AG04449 (cell line): ENCODE results near the gene NOTCH2.

Experiments used
- CTCF ChIA-PET: fragments of 350-600 bp; formaldehyde crosslinking; extraction: SDS; loops from one replicate; lab custom pipeline; 2021; ENCODE audit warnings: antibody characterized with exemption; lab: Yijun Ruan, JAX
- POLR2A ChIA-PET: fragments of 400-600, 350-600 bp; formaldehyde crosslinking; extraction: SDS; loops from one replicate; lab custom pipeline; 2020; ENCODE audit warnings: antibody characterized with exemption, inconsistent platforms; lab: Yijun Ruan, JAX
- DNase-seq: peaks from one replicate; pipeline ENCODE4 v3.0.0-alpha.2; 2010; ENCODE audit warnings: low read depth, low spot score
- H3K4me3 ChIP-seq: 2 replicates; pipeline ENCODE4 v1.5.1; 2011; ENCODE audit warnings: low read depth, mild to moderate bottlenecking, control low read depth, low read length
- CTCF ChIP-seq: IDR thresholded peaks from one replicate; pipeline ENCODE4 v1.5.1; 2011; ENCODE audit warnings: mild to moderate bottlenecking, moderate library complexity, low read length, control low read depth, inconsistent platforms; ENCODE audit not compliant: insufficient read depth; ENCODE audit errors: missing control alignments

NOTCH2 gene

GRCh38 chr1:119870917-119871596 lies 198.4 kb downstream of the NOTCH2 start:
- POLR2A ChIA-PET, result no interaction called here
- CTCF ChIA-PET, result interaction anchor here (0.8 to 4.1 kb wide), 19 partner anchors 8 to 97 kb away, joined by 3 to 33 read pairs (median 6); no protein-coding TSS in a partner anchor
- no peak for DNase-seq
- no peak overlapping the region for H3K4me3 ChIP-seq
- peak; percentile 97 for TF ChIP-seq CTCF

- DNase-seq, result no peak
- TF ChIP-seq CTCF, result no peak
- ChIA-PET CTCF (interaction anchor here (0.8 to 4.1 kb wide), 23 partner anchors 8 to 306 kb away, joined by 3 to 33 read pairs (median 4); partner anchors contain the start of gene SEC22B), POLR2A (no interaction called here)
- H3K4me3 ChIP-seq, result no peak overlapping the region
Observed at GRCh38 chr1:119869995-119870394, 199.5 kb downstream of the NOTCH2 start.

GRCh38 chr1:119868176-119868575 lies 201.3 kb downstream of the NOTCH2 start:
- CTCF ChIA-PET, result interaction anchor here (1.0 to 4.1 kb wide), 6 partner anchors 9 to 124 kb away, joined by 4 to 33 read pairs (median 11); no protein-coding TSS in a partner anchor
- no peak for DNase-seq
- POLR2A ChIA-PET, result no interaction called here

GRCh38 chr1:119866451-119866850 lies 203.0 kb downstream of the NOTCH2 start:
- no peak for TF ChIP-seq CTCF
- no peak for DNase-seq
- POLR2A ChIA-PET, result no interaction called here
- CTCF ChIA-PET, result interaction anchor here (0.9 to 3.1 kb wide), 6 partner anchors 13 to 122 kb away, joined by 3 to 8 read pairs (median 3); no protein-coding TSS in a partner anchor
- no peak overlapping the region for H3K4me3 ChIP-seq

More at GRCh38 chr1:119868176-119868575, 201.3 kb downstream of the NOTCH2 start:
- no peak for TF ChIP-seq CTCF
- H3K4me3 ChIP-seq, result no peak overlapping the region

GRCh38 chr1:119865627-119866026 lies 203.8 kb downstream of the NOTCH2 start:
- CTCF ChIA-PET, result interaction anchor here (0.8 to 3.1 kb wide), 5 partner anchors 8 to 121 kb away, joined by 3 to 8 read pairs (median 3); no protein-coding TSS in a partner anchor

More at GRCh38 chr1:119865627-119866026, 203.8 kb downstream of the NOTCH2 start:
- no peak overlapping the region for H3K4me3 ChIP-seq
- peak; percentile 58 for DNase-seq
- no peak for TF ChIP-seq CTCF
- POLR2A ChIA-PET, result no interaction called here
